ENCODE results near the gene LRRC39.
"Not testable (repeated sequence)": the region's sequence is repeated elsewhere in the genome, so short reads cannot be mapped to it uniquely, and the experiment has no call there.

The LRRC39 gene
- 0.10 to 1.7 (median 0.44) reads per million in 18 experiments for total RNA-seq

GRCh38 chr1:100178091-100178490, at the start of gene LRRC39:
Gene LRRC39 (minus strand): TSS chr1:100178256. CDS start chr1:100168516, 9,740 bp downstream.
- no peak for DNase-seq

- no peak for DNase-seq
Measured at GRCh38 chr1:100222428-100222827, 44.4 kb upstream of the LRRC39 start.

- peak; percentile 30 to 42 for DNase-seq
Measured at GRCh38 chr1:100219883-100220282, 41.8 kb upstream of the LRRC39 start.

GRCh38 chr1:100219457-100219856, 41.4 kb upstream of the LRRC39 start:
- no peak for DNase-seq

- no peak for DNase-seq
Measured at GRCh38 chr1:100217834-100218233, 39.8 kb upstream of the LRRC39 start.

GRCh38 chr1:100215101-100215500, 37.0 kb upstream of the LRRC39 start:
- DNase-seq: no peak

- DNase-seq: no peak
Measured at GRCh38 chr1:100213141-100213540, 35.1 kb upstream of the LRRC39 start.

- no peak for DNase-seq
Measured at GRCh38 chr1:100206301-100206700, 28.2 kb upstream of the LRRC39 start.

- DNase-seq: not testable (repeated sequence)
Measured at GRCh38 chr1:100205593-100205992, 27.5 kb upstream of the LRRC39 start.

- DNase-seq: not testable (repeated sequence)
Measured at GRCh38 chr1:100205103-100205502, 27.0 kb upstream of the LRRC39 start.

- DNase-seq: not testable (repeated sequence)
Measured at GRCh38 chr1:100202703-100203102, 24.6 kb upstream of the LRRC39 start.

- not testable (repeated sequence) for DNase-seq
Measured at GRCh38 chr1:100200060-100200459, 22.0 kb upstream of the LRRC39 start.

- DNase-seq: no peak
Measured at GRCh38 chr1:100198596-100198995, 20.5 kb upstream of the LRRC39 start.

- no peak for DNase-seq
Measured at GRCh38 chr1:100188617-100189016, 10.6 kb upstream of the LRRC39 start.

- no peak for DNase-seq
Measured at GRCh38 chr1:100187912-100188311, 9.9 kb upstream of the LRRC39 start.

GRCh38 chr1:100184536-100184935, 6.5 kb upstream of the LRRC39 start:
- DNase-seq: peak in 1 of 2 donors; percentile 2

- no peak for DNase-seq
Measured at GRCh38 chr1:100183370-100183769, 5.3 kb upstream of the LRRC39 start.

GRCh38 chr1:100177295-100178041, 588 bp downstream of the LRRC39 start:
- no peak for DNase-seq

- no peak for DNase-seq
Measured at GRCh38 chr1:100168051-100168450, 10.0 kb downstream of the LRRC39 start.

GRCh38 chr1:100164702-100165101, 13.4 kb downstream of the LRRC39 start:
- no peak for DNase-seq

- DNase-seq: no peak
Measured at GRCh38 chr1:100164216-100164615, 13.8 kb downstream of the LRRC39 start.

- no peak for DNase-seq
Measured at GRCh38 chr1:100162881-100163280, 15.2 kb downstream of the LRRC39 start.

- DNase-seq: peak; percentile 28 to 40
Measured at GRCh38 chr1:100152271-100152670, 25.8 kb downstream of the LRRC39 start.

- DNase-seq: no peak
Measured at GRCh38 chr1:100151679-100152078, 26.4 kb downstream of the LRRC39 start.

- no peak for DNase-seq
Measured at GRCh38 chr1:100147875-100148274, 30.2 kb downstream of the LRRC39 start.
